Upper lobe of right lung (tissue), 1 donor: ENCODE results near the gene SECISBP2. TPM values are rescaled to one million over a fixed set of nuclear protein-coding genes. Genes with fewer than 3 reads are reported as not detected.

Experiments used
- ATAC-seq: fragments of 200-7000 bp; cut with Tn5 transposase; one replicate; pipeline ENCODE4 v1.9.1; 2020; ENCODE audit warnings: mild to moderate bottlenecking, moderate library complexity
- DNase-seq: peaks from one replicate; pipeline ENCODE4 v3.0.0-alpha.2; 2020
- H3K27ac ChIP-seq: fragments of 200-600 bp; one replicate; pipeline ENCODE4 v1.8.0; 2022
- H3K27me3 ChIP-seq: fragments of 200-600 bp; one replicate; pipeline ENCODE4 v1.8.0; 2022; ENCODE audit warnings: mild to moderate bottlenecking
- H3K36me3 ChIP-seq: fragments of 200-600 bp; one replicate; pipeline ENCODE4 v1.8.0; 2022
- H3K4me1 ChIP-seq: fragments of 200-600 bp; one replicate; pipeline ENCODE4 v1.8.0; 2022
- H3K4me3 ChIP-seq: fragments of 200-600 bp; one replicate; pipeline ENCODE4 v1.8.0; 2022; ENCODE audit warnings: mild to moderate bottlenecking
- H3K9me3 ChIP-seq: fragments of 200-600 bp; one replicate; pipeline ENCODE4 v1.8.0; 2022
- CTCF ChIP-seq: fragments of 200-600 bp; IDR thresholded peaks from one replicate; pipeline ENCODE4 v1.8.0; 2022; ENCODE audit warnings: antibody characterized with exemption
- intact Hi-C: fragments of 100-400 bp; cut with DNase I; formaldehyde crosslinking; loops from one replicate; pipeline ENCODE4 v1.11.0; 2022
- total RNA-seq: library from RNA; stranded (reverse); fragmentation: NEBNext Ultra II Directional; extraction: Animal tissue kit (Norgen Biotek cat#: 25700); gene quantifications from one replicate; pipeline ENCODE4 v1.2.1, GENCODE V29; 2021
- donor health status: DM: no; HTN: yes; CAD: no; lungs with severe emphysema.

SECISBP2 gene
- total RNA-seq, 1 donor from 2014 or later: 58.0 TPM

GRCh38 chr9:89390068-89390555, 71.8 kb downstream of the SECISBP2 start:
- no peak overlapping the region for H3K4me3 ChIP-seq
- H3K27me3 ChIP-seq: no peaks in the 10 kb centered on the region
- H3K36me3 ChIP-seq: peaks cover 62% of the 10 kb centered on the region
- no peak for ATAC-seq
- DNase-seq: no peak
- H3K27ac ChIP-seq: no peak overlapping the region
- H3K4me1 ChIP-seq: no peaks in the 10 kb centered on the region
- TF ChIP-seq CTCF: no peak
- intact Hi-C loops: no loop called here
- no peaks in the 10 kb centered on the region for H3K9me3 ChIP-seq

GRCh38 chr9:89390578-89391116, 72.3 kb downstream of the SECISBP2 start:
- Histone ChIP-seq H3K4me3 (no peak overlapping the region), H3K4me1 (no peaks in the 10 kb centered on the region), H3K9me3 (no peaks in the 10 kb centered on the region), H3K27ac (no peak overlapping the region), H3K27me3 (no peaks in the 10 kb centered on the region), H3K36me3 (peaks cover 62% of the 10 kb centered on the region)
- DNase-seq: no peak
- no peak for TF ChIP-seq CTCF
- ATAC-seq: no peak
- intact Hi-C loops: no loop called here

- Histone ChIP-seq H3K4me3 (no peak overlapping the region), H3K27me3 (no peaks in the 10 kb centered on the region), H3K4me1 (no peaks in the 10 kb centered on the region), H3K27ac (no peak overlapping the region), H3K9me3 (no peaks in the 10 kb centered on the region), H3K36me3 (peaks cover 62% of the 10 kb centered on the region)
- ATAC-seq (no peak), DNase-seq (no peak)
- no peak for TF ChIP-seq CTCF
- intact Hi-C loops: no loop called here
Observed at GRCh38 chr9:89391585-89391984, 73.3 kb downstream of the SECISBP2 start.

DNA sequence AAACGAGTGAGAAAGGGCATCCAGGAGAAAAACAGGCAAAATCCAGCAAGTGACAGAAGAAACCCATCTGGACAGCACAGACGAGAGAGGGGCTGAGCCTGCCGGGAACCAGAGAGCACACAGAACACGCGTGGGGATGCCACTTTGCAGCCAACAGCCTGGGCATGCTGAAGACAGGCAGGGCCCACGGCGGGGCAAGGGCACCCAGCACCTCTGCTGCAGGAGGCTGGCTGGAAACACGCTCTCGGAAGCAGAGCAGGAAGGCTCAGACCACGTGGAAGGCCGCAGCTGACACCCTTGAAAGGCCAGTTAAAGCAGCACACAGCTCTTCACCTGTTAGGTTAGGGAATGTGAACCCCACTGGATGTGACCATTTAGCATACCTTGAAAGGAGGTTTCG, 76.1 kb downstream of the SECISBP2 start:
- no peaks in the 10 kb centered on the region for H3K4me1 ChIP-seq
- no peaks in the 10 kb centered on the region for H3K9me3 ChIP-seq
- intact Hi-C loops: no loop called here
- no peaks in the 10 kb centered on the region for H3K27me3 ChIP-seq
- H3K27ac ChIP-seq: no peak overlapping the region
- no peak overlapping the region for H3K4me3 ChIP-seq
- no peak for TF ChIP-seq CTCF
- peaks cover 64% of the 10 kb centered on the region for H3K36me3 ChIP-seq
- DNase-seq (no peak), ATAC-seq (no peak)

- Histone ChIP-seq H3K36me3 (peaks cover 51% of the 10 kb centered on the region), H3K27me3 (no peaks in the 10 kb centered on the region), H3K4me1 (peaks cover 3% of the 10 kb centered on the region), H3K4me3 (no peak overlapping the region), H3K9me3 (no peaks in the 10 kb centered on the region), H3K27ac (no peak overlapping the region)
- DNase-seq: no peak
- TF ChIP-seq CTCF: no peak
- ATAC-seq: no peak
- intact Hi-C loops: no loop called here
Observed at GRCh38 chr9:89395931-89396710, 77.8 kb downstream of the SECISBP2 start.
